HG02973 (cell line): Measurements from ENCODE around the gene ZSWIM4.
"Not testable (repeated sequence)": the region's sequence is repeated elsewhere in the genome, so short reads cannot be mapped to it uniquely, and the experiment has no call there.

ENCODE experiments used
- ATAC-seq: cut with Tn5 transposase; IDR thresholded peaks from one replicate; pipeline ENCODE4 v1.9.1; 2021; ENCODE audit warnings: moderate library complexity; ENCODE audit not compliant: unreplicated experiment

The ZSWIM4 gene

GRCh38 chr19:13848340-13848677 lies 53.1 kb downstream of the ZSWIM4 start:
- no peak for ATAC-seq

- ATAC-seq, result no peak
Measured at GRCh38 chr19:13848798-13849676, 53.8 kb downstream of the ZSWIM4 start.

GRCh38 chr19:13849991-13850909 lies 55.0 kb downstream of the ZSWIM4 start:
- no peak for ATAC-seq

- no peak for ATAC-seq
Measured at GRCh38 chr19:13850910-13851733, 55.9 kb downstream of the ZSWIM4 start.

GRCh38 chr19:13851734-13852114 lies 56.5 kb downstream of the ZSWIM4 start:
- ATAC-seq, result not testable (repeated sequence)

GRCh38 chr19:13852171-13852707 lies 57.0 kb downstream of the ZSWIM4 start:
- ATAC-seq, result not testable (repeated sequence)

GRCh38 chr19:13856497-13856896 lies 61.3 kb downstream of the ZSWIM4 start:
- ATAC-seq, result no peak

GRCh38 chr19:13859361-13859880 lies 64.2 kb downstream of the ZSWIM4 start:
- no peak for ATAC-seq

- ATAC-seq, result no peak
Measured at GRCh38 chr19:13860679-13861391, 65.6 kb downstream of the ZSWIM4 start.

- no peak for ATAC-seq
Measured at GRCh38 chr19:13861392-13861713, 66.1 kb downstream of the ZSWIM4 start.

GRCh38 chr19:13861714-13862531 lies 66.7 kb downstream of the ZSWIM4 start:
- peak; percentile 74 for ATAC-seq

GRCh38 chr19:13864046-13864666 lies 68.9 kb downstream of the ZSWIM4 start:
- ATAC-seq, result no peak

GRCh38 chr19:13864667-13865570 lies 69.7 kb downstream of the ZSWIM4 start:
- no peak for ATAC-seq

- ATAC-seq, result no peak
Measured at GRCh38 chr19:13865571-13866462, 70.6 kb downstream of the ZSWIM4 start.

GRCh38 chr19:13866463-13867046 lies 71.3 kb downstream of the ZSWIM4 start:
- no peak for ATAC-seq

- no peak for ATAC-seq
Measured at GRCh38 chr19:13868663-13869062, 73.4 kb downstream of the ZSWIM4 start.
